ENCODE results near the gene MYH14.

The MYH14 gene

DNA sequence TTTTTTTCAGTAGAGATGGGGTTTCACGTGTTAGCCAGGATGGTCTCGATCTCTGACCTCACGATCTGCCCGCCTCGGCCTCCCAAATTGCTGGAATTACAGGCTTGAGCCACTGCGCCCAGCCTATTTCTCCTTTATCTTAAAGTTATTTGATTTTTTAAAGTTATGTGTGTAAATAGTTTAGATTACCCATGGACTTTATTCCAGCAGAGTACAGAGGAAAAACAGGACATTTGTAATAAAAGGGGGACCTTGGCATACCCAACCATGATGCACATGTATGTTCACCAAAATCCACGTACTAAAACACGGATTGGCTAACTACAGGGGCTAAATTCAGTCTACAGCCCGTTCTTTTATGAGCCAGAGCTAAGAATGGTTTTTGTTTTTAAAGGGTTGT, 26.6 kb upstream of the MYH14 start:
- no peak for DNase-seq (ENCODE audit: low read depth)
- no peak overlapping the region for H3K4me3 ChIP-seq (ENCODE audit: control insufficient read depth, low read depth, low read length)
- TF ChIP-seq, protein P1, sequence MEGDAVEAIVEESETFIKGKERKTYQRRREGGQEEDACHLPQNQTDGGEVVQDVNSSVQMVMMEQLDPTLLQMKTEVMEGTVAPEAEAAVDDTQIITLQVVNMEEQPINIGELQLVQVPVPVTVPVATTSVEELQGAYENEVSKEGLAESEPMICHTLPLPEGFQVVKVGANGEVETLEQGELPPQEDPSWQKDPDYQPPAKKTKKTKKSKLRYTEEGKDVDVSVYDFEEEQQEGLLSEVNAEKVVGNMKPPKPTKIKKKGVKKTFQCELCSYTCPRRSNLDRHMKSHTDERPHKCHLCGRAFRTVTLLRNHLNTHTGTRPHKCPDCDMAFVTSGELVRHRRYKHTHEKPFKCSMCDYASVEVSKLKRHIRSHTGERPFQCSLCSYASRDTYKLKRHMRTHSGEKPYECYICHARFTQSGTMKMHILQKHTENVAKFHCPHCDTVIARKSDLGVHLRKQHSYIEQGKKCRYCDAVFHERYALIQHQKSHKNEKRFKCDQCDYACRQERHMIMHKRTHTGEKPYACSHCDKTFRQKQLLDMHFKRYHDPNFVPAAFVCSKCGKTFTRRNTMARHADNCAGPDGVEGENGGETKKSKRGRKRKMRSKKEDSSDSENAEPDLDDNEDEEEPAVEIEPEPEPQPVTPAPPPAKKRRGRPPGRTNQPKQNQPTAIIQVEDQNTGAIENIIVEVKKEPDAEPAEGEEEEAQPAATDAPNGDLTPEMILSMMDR (IDR thresholded peaks at IDR 0.05; ENCODE audit: control insufficient read depth, insufficient read depth, low read depth, low read length, missing control alignments) = no peak

GRCh38 chr19:50178320-50178719, 25.1 kb upstream of the MYH14 start:
- no peak for DNase-seq (ENCODE audit: low read depth)
- no peak overlapping the region for H3K4me3 ChIP-seq (ENCODE audit: control insufficient read depth, low read depth, low read length)
- TF ChIP-seq, protein P1 (IDR thresholded peaks at IDR 0.05; ENCODE audit: control insufficient read depth, insufficient read depth, low read depth, low read length, missing control alignments) = no peak

- TF ChIP-seq, protein P1 (IDR thresholded peaks at IDR 0.05; ENCODE audit: control insufficient read depth, insufficient read depth, low read depth, low read length, missing control alignments) = no peak
- H3K4me3 ChIP-seq (ENCODE audit: control insufficient read depth, low read depth, low read length) = no peak overlapping the region
- no peak for DNase-seq (ENCODE audit: low read depth)
Observed at GRCh38 chr19:50178859-50179537, 24.4 kb upstream of the MYH14 start.

- TF ChIP-seq, protein P1 (IDR thresholded peaks at IDR 0.05; ENCODE audit: control insufficient read depth, insufficient read depth, low read depth, low read length, missing control alignments) = no peak
- DNase-seq (ENCODE audit: low read depth) = no peak
- H3K4me3 ChIP-seq (ENCODE audit: control insufficient read depth, low read depth, low read length) = no peak overlapping the region
Observed at GRCh38 chr19:50181121-50181520, 22.3 kb upstream of the MYH14 start.

GRCh38 chr19:50184196-50184595, 19.2 kb upstream of the MYH14 start:
- no peak for DNase-seq (ENCODE audit: low read depth)
- H3K4me3 ChIP-seq (ENCODE audit: control insufficient read depth, low read depth, low read length) = no peak overlapping the region
- TF ChIP-seq, protein P1 (IDR thresholded peaks at IDR 0.05; ENCODE audit: control insufficient read depth, insufficient read depth, low read depth, low read length, missing control alignments) = no peak

DNA sequence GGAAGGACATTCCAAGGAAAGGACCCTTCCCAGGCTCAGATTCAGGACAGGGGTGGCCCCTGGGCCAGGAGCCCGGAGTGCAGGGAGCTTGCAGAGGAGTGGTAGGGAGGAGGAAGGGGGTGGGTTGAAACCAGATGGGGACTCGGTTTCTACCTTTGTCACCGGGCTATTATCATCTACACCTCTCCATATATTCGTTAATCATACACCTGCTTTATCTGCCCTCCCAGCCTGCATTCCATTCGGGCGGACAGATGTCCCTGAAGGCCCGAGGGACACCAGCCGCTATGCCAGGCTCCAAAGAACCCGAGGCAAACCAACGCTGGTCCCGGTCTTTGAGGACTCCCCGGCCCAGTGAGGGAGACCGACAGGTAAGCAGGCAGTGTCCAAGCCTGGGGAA, 15.5 kb upstream of the MYH14 start:
- DNase-seq (ENCODE audit: low read depth) = no peak
- TF ChIP-seq, protein P1 (IDR thresholded peaks at IDR 0.05; ENCODE audit: control insufficient read depth, insufficient read depth, low read depth, low read length, missing control alignments) = no peak
- H3K4me3 ChIP-seq (ENCODE audit: control insufficient read depth, low read depth, low read length) = no peak overlapping the region
